ENCODE results near the gene CD300LG. TPM values are rescaled to one million over a fixed set of nuclear protein-coding genes. Genes with fewer than 3 reads are reported as not detected.

CD300LG gene
- total and polyA plus RNA-seq, 2 donors (not counting 1 experiment from before 2014, with no cell fraction given) = not detected

GRCh38 chr17:43874293-43874692 is 27.3 kb downstream of the CD300LG start:
- H3K27ac ChIP-seq (ENCODE audit: insufficient read depth, low read length) = no peak overlapping the region

GRCh38 chr17:43875476-43876147 is 28.6 kb downstream of the CD300LG start:
- Histone ChIP-seq H3K27ac (ENCODE audit: insufficient read depth, low read length) (no peak overlapping the region), H3K4me2 (ENCODE audit: extremely low read depth, insufficient read depth, low read length) (no peak overlapping the region), H3K9ac (ENCODE audit: insufficient read depth, low read length) (no peak overlapping the region), H3K36me3 (ENCODE audit: control insufficient read depth, insufficient read depth, low read length) (no peaks in the 10 kb centered on the region), H3K79me2 (ENCODE audit: control insufficient read depth, insufficient read depth, low read length) (no peaks in the 10 kb centered on the region), H3K4me1 (ENCODE audit: control insufficient read depth, extremely low read depth, insufficient read depth, low read length) (no peaks in the 10 kb centered on the region), H3K9me3 (ENCODE audit: control insufficient read depth, insufficient read depth, low read depth, low read length) (no peaks in the 10 kb centered on the region), H2AFZ (ENCODE audit: low read length) (no peak overlapping the region), H4K20me1 (ENCODE audit: control insufficient read depth, extremely low read depth, insufficient read depth, low read length) (no peaks in the 10 kb centered on the region), H3K4me3 (replicated peaks in 1 of 4; ENCODE audit: control extremely low read depth in 1 of 4, insufficient read depth in 1 of 4, low read depth in 3 of 4, low read length in 4 of 4) (no peak overlapping the region), H3K27me3 (ENCODE audit: control insufficient read depth, insufficient read depth, low read length) (peaks cover 8% of the 10 kb centered on the region)
- TF ChIP-seq CTCF (conservative IDR thresholded peaks at IDR 0.05 in 1 of 2, IDR thresholded peaks at IDR 0.05 in 1 of 2; ENCODE audit: low read depth in 1 of 2, low read length in 2 of 2) = no peak
- TF ChIP-seq EZH2 (IDR thresholded peaks at IDR 0.05; ENCODE audit: low read length, missing control alignments) = no peak
- no peak for DNase-seq (ENCODE audit: low read depth in 2 of 2)

More at GRCh38 chr17:43874293-43874692, 27.3 kb downstream of the CD300LG start:
- H3K9me3 ChIP-seq (ENCODE audit: control insufficient read depth, insufficient read depth, low read depth, low read length) = no peaks in the 10 kb centered on the region
- H3K4me3 ChIP-seq (replicated peaks in 1 of 4; ENCODE audit: control extremely low read depth in 1 of 4, insufficient read depth in 1 of 4, low read depth in 3 of 4, low read length in 4 of 4) = no peak overlapping the region
- no peak for DNase-seq (ENCODE audit: low read depth in 2 of 2)
- no peaks in the 10 kb centered on the region for H3K4me1 ChIP-seq (ENCODE audit: control insufficient read depth, extremely low read depth, insufficient read depth, low read length)
- no peak for TF ChIP-seq EZH2 (IDR thresholded peaks at IDR 0.05; ENCODE audit: low read length, missing control alignments)
- TF ChIP-seq CTCF (conservative IDR thresholded peaks at IDR 0.05 in 1 of 2, IDR thresholded peaks at IDR 0.05 in 1 of 2; ENCODE audit: low read depth in 1 of 2, low read length in 2 of 2) = no peak
- H2AFZ ChIP-seq (ENCODE audit: low read length) = no peak overlapping the region
- no peak overlapping the region for H3K4me2 ChIP-seq (ENCODE audit: extremely low read depth, insufficient read depth, low read length)
- H3K79me2 ChIP-seq (ENCODE audit: control insufficient read depth, insufficient read depth, low read length) = no peaks in the 10 kb centered on the region
- no peaks in the 10 kb centered on the region for H4K20me1 ChIP-seq (ENCODE audit: control insufficient read depth, extremely low read depth, insufficient read depth, low read length)
- no peaks in the 10 kb centered on the region for H3K36me3 ChIP-seq (ENCODE audit: control insufficient read depth, insufficient read depth, low read length)
- H3K27me3 ChIP-seq (ENCODE audit: control insufficient read depth, insufficient read depth, low read length) = peaks cover 8% of the 10 kb centered on the region
- no peak overlapping the region for H3K9ac ChIP-seq (ENCODE audit: insufficient read depth, low read length)

- H2AFZ ChIP-seq (ENCODE audit: low read length) = no peak overlapping the region
- no peak overlapping the region for H3K4me3 ChIP-seq (replicated peaks in 1 of 4; ENCODE audit: control extremely low read depth in 1 of 4, insufficient read depth in 1 of 4, low read depth in 3 of 4, low read length in 4 of 4)
- no peak overlapping the region for H3K27ac ChIP-seq (ENCODE audit: insufficient read depth, low read length)
- no peaks in the 10 kb centered on the region for H3K4me1 ChIP-seq (ENCODE audit: control insufficient read depth, extremely low read depth, insufficient read depth, low read length)
- H4K20me1 ChIP-seq (ENCODE audit: control insufficient read depth, extremely low read depth, insufficient read depth, low read length) = no peaks in the 10 kb centered on the region
- no peak for DNase-seq (ENCODE audit: low read depth in 2 of 2)
- H3K9me3 ChIP-seq (ENCODE audit: control insufficient read depth, insufficient read depth, low read depth, low read length) = no peaks in the 10 kb centered on the region
- H3K36me3 ChIP-seq (ENCODE audit: control insufficient read depth, insufficient read depth, low read length) = no peaks in the 10 kb centered on the region
- H3K79me2 ChIP-seq (ENCODE audit: control insufficient read depth, insufficient read depth, low read length) = no peaks in the 10 kb centered on the region
- H3K27me3 ChIP-seq (ENCODE audit: control insufficient read depth, insufficient read depth, low read length) = peaks cover 8% of the 10 kb centered on the region
- no peak overlapping the region for H3K4me2 ChIP-seq (ENCODE audit: extremely low read depth, insufficient read depth, low read length)
- no peak overlapping the region for H3K9ac ChIP-seq (ENCODE audit: insufficient read depth, low read length)
- TF ChIP-seq CTCF (conservative IDR thresholded peaks at IDR 0.05 in 1 of 2, IDR thresholded peaks at IDR 0.05 in 1 of 2; ENCODE audit: low read depth in 1 of 2, low read length in 2 of 2) = no peak
- no peak for TF ChIP-seq EZH2 (IDR thresholded peaks at IDR 0.05; ENCODE audit: low read length, missing control alignments)
These were observed 30.1 kb downstream of the CD300LG start for GRCh38 chr17:43877031-43877430.

All from fibroblast of lung (primary cell).